GM10266 (cell line): ENCODE data around the gene GLB1L3.

Experiments used
- DNase-seq: peaks from one replicate; pipeline ENCODE4 v3.0.0; 2012; ENCODE audit errors: extremely low spot score
- TF ChIP-seq, protein P1 (sequence below): IDR thresholded peaks from 2 replicates; pipeline ENCODE4 v1.5.1; 2012; ENCODE audit warnings: mild to moderate bottlenecking, low read depth; ENCODE audit not compliant: control insufficient read depth, insufficient read depth; ENCODE audit errors: missing control alignments

The GLB1L3 gene

DNA sequence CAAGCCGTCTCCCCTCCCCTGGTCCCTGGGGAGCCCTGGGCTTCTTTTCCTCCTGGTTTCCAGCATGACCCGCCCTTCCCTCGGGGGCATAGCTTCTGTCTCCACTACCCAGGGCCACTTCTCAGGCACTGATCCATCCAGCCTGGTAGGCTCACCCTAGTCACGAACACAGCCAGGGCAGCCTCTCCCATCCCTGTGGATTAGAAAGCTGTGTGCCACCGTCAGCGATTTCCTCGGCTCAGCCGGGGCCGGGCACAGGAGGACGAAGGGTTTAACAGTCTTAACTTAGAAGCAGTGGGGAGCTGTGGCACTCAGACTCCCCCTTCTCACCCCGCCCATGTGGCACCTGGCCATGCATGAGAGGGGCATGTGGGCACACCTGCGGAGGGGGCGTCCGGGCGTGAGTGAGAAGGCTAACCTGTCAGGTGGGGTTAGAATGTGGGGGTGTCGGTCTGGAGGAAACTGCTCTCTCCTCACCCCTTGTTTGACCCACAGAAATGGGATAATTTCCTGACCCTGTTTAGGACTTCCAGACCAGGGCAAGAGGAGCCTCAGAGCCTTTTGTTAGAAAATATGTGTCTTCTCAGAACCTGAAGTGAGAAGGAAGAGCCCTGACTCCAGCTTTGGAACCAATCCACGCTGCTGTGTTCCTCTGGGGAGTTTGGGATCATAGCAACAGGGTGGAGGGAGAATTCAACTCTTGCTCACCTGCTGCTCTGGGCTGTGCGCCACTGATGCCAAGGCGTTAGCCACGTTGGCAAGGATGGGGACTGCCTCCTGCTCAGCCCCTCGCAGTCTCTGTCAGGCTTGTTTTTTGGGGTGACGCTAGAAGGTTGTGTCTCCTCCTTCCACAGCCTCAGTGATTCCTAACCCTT, 70.2 kb downstream of the GLB1L3 start:
- DNase-seq: no peak
- TF ChIP-seq, protein P1, sequence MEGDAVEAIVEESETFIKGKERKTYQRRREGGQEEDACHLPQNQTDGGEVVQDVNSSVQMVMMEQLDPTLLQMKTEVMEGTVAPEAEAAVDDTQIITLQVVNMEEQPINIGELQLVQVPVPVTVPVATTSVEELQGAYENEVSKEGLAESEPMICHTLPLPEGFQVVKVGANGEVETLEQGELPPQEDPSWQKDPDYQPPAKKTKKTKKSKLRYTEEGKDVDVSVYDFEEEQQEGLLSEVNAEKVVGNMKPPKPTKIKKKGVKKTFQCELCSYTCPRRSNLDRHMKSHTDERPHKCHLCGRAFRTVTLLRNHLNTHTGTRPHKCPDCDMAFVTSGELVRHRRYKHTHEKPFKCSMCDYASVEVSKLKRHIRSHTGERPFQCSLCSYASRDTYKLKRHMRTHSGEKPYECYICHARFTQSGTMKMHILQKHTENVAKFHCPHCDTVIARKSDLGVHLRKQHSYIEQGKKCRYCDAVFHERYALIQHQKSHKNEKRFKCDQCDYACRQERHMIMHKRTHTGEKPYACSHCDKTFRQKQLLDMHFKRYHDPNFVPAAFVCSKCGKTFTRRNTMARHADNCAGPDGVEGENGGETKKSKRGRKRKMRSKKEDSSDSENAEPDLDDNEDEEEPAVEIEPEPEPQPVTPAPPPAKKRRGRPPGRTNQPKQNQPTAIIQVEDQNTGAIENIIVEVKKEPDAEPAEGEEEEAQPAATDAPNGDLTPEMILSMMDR: no peak

DNA sequence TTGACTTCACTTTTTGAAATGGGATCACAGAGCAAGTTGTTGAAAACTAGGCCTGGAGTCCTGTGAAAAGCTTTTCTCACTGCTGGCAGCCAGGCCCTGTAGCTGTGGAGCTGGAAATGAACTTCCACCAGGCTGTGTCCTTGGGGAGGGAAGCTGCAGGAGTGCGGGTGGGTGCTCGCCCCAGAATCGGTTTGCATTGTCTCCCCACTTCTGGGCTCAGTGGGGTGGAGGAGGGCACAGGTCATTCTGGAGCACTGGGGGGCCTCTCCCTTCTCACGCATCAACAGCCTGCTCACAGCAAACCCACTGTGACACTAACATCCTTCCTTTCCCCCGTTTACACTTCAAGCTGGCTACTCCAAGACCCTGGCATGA, 70.8 kb downstream of the GLB1L3 start:
- TF ChIP-seq, protein P1: no peak
- DNase-seq: no peak

GRCh38 chr11:134347441-134347840, 71.3 kb downstream of the GLB1L3 start:
- no peak for DNase-seq
- TF ChIP-seq, protein P1: no peak

DNA sequence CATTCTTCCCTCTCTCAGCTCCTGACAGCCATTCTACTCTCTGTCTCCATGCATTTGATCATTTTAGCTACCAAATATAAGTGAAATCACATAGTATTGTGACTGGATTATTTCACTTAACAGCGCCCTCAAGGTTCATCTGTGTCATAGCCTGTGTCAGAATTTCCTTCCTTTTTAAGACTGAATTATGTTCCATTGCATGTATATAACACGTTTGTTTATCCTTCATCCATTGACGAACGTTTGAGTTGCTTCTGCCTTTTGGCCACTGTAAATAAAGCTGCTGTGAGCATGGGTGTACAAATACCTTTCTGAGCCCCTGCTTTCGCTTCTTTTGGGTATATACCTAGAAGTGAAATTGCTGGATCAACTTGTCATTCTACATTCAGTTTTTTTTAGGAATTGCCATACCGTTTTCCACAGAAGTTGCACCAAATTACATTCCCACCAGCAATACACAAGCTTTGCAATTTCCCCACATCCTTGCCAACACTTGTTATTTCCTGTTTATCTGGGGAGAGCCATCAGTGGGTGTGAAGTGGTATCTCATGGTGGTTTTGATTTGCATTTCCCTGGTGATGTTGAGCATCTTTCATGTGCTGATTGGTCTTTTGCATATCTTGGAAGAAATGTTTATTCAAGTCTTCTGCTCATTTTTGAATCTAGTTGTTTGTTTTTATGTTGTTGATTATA, 73.1 kb downstream of the GLB1L3 start:
- TF ChIP-seq, protein P1: no peak
- no peak for DNase-seq

DNA sequence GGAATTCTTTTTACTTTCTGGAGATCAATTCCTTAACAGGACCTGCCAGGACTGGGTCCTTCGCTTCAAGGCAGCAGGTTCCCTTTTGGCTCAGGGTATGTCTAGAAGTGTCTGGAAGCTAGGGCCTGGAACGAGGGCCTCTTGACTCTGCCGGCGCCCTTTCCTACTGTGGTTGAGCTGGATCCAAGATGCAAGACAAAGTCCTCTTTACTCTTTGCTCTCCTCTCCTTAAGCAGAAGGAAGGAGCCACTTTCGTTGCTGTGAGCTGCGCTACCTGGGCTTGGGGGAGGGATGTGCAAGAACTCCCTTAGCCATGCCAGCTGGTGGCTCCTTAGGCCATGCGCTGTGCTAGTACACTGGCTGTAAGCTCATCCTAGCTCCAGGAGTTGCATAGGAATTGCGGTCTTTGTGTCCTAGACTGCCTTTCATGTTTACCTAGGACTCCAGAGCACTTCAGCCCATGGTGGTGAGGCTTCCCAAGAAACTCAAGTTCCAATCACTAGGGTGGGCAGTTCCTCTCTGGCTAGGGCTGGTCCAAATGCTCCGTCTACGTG, 73.7 kb downstream of the GLB1L3 start:
- no peak for DNase-seq
- TF ChIP-seq, protein P1: no peak

GRCh38 chr11:134350381-134350780, 74.2 kb downstream of the GLB1L3 start:
- TF ChIP-seq, protein P1: no peak
- DNase-seq: no peak
